Measurements from ENCODE around the gene WWOX.
"Not testable (repeated sequence)": the region's sequence is repeated elsewhere in the genome, so short reads cannot be mapped to it uniquely, and the experiment has no call there.

GRCh38 chr16:78691746-78692145 is 592.3 kb downstream of the WWOX start:
- not testable (repeated sequence) for TF ChIP-seq EZH2 (IDR thresholded peaks at IDR 0.05); POLR2AphosphoS5 (IDR thresholded peaks at IDR 0.05; ENCODE audit: borderline replicate concordance, low read depth, low read length)

Data from SK-N-MC (cell line).